HepG2 (cell line): ENCODE measurements around the gene TSPAN17. TPM values are rescaled to one million over a fixed set of nuclear protein-coding genes. Genes with fewer than 3 reads are reported as not detected.

Experiments used
- BHLHE40 ChIP-seq: IDR thresholded peaks from 2 replicates; pipeline ENCODE4 v1.6.1; 2011; ENCODE audit warnings: low read length, improper control_type of control experiment
- FOXK1 ChIP-seq: sonication (generic); formaldehyde crosslinking; IDR thresholded peaks from 2 replicates; pipeline ENCODE4 v1.4.0; 2020; ENCODE audit warnings: low read depth, missing genetic modification reagents, borderline replicate concordance
- JDP2 ChIP-seq: sonication (generic); formaldehyde crosslinking; IDR thresholded peaks from 2 replicates; pipeline ENCODE4 v1.8.1; 2022; ENCODE audit warnings: missing genetic modification reagents, borderline replicate concordance
- MYC ChIP-seq: sonication (generic); formaldehyde crosslinking; IDR thresholded peaks from 2 replicates; pipeline ENCODE4 v1.9.0; 2021; ENCODE audit warnings: missing genetic modification reagents, borderline replicate concordance
- NFKBIZ ChIP-seq: IDR thresholded peaks from 2 replicates; pipeline ENCODE4 v1.6.1; 2018; ENCODE audit warnings: missing genetic modification reagents, missing compliant biosample characterization
- ZFAT ChIP-seq: sonication (generic); formaldehyde crosslinking; conservative IDR thresholded peaks from 2 replicates; pipeline ENCODE4 v1.8.1; 2023; ENCODE audit warnings: missing genetic modification reagents, inconsistent platforms
- ZNF263 ChIP-seq: sonication (generic); formaldehyde crosslinking; IDR thresholded peaks from 2 replicates; pipeline ENCODE4 v1.4.0; 2020; ENCODE audit warnings: missing genetic modification reagents
- ZNF33A ChIP-seq: sonication (generic); formaldehyde crosslinking; IDR thresholded peaks from 2 replicates; pipeline ENCODE4 v1.5.1; 2020; ENCODE audit warnings: missing genetic modification reagents, mild to moderate bottlenecking, moderate library complexity, borderline replicate concordance
- ZNF34 ChIP-seq: sonication (generic); formaldehyde crosslinking; IDR thresholded peaks from 2 replicates; pipeline ENCODE4 v1.4.0; 2020; ENCODE audit warnings: mild to moderate bottlenecking, missing genetic modification reagents, borderline replicate concordance
- ZNF713 ChIP-seq: sonication (generic); formaldehyde crosslinking; IDR thresholded peaks from 2 replicates; pipeline ENCODE4 v1.4.0; 2020; ENCODE audit warnings: mild to moderate bottlenecking, missing genetic modification reagents
- polyA plus RNA-seq, 8 experiments: library from polyadenylated mRNA; depleted of rRNA in 3 of 8; stranded (reverse) in 7 of 8; unstranded in 1 of 8; fragments of >200 nt; fragmentation: Illumina TruSeq in 4 of 8; extraction: Trizol in 4 of 8; gene quantifications; 2 replicates each; pipeline versions ENCODE4 v1.2.1 to v1.2.3, GENCODE V29; 2011 to 2016; ENCODE audit warnings: low read depth in 4 of 8, missing spikeins in 1 of 8, mixed read lengths in 1 of 8; ENCODE audit not compliant: insufficient read depth in 1 of 8
- total RNA-seq, 5 experiments: library from RNA; depleted of rRNA; stranded (reverse); fragments of >200 nt; fragmentation: Illumina TruSeq; extraction: Trizol; gene quantifications; 2 replicates each; pipeline ENCODE4 v1.2.3, GENCODE V29; 2016; ENCODE audit warnings: low read depth in 1 of 5
- TF ChIP-seq, protein P1 (sequence below): sonication (generic); formaldehyde crosslinking; IDR thresholded peaks from 2 replicates; pipeline ENCODE4 v1.4.0; 2020; ENCODE audit warnings: mild to moderate bottlenecking, missing genetic modification reagents
- TF ChIP-seq, protein P2 (sequence below): sonication (generic); formaldehyde crosslinking; conservative IDR thresholded peaks from 2 replicates; pipeline ENCODE4 v1.4.0; 2020; ENCODE audit warnings: missing genetic modification reagents
- TF ChIP-seq, protein P3 (sequence below): sonication (generic); formaldehyde crosslinking; IDR thresholded peaks from 2 replicates; pipeline ENCODE4 v1.8.1; 2022; ENCODE audit warnings: mild to moderate bottlenecking, missing genetic modification reagents
- TF ChIP-seq, protein P4 (sequence below): sonication (generic); formaldehyde crosslinking; IDR thresholded peaks from 2 replicates; pipeline ENCODE4 v1.4.0; 2020; ENCODE audit warnings: missing genetic modification reagents
- TF ChIP-seq, protein P5 (sequence below): IDR thresholded peaks from 2 replicates; pipeline ENCODE4 v1.6.1; 2018; ENCODE audit warnings: missing genetic modification reagents

The TSPAN17 gene
- total and polyA plus RNA-seq, 2 of the 13 experiments (the other 11 are each of a cell fraction or from before 2014, with no cell fraction given): 11.5 to 15.0 TPM

DNA sequence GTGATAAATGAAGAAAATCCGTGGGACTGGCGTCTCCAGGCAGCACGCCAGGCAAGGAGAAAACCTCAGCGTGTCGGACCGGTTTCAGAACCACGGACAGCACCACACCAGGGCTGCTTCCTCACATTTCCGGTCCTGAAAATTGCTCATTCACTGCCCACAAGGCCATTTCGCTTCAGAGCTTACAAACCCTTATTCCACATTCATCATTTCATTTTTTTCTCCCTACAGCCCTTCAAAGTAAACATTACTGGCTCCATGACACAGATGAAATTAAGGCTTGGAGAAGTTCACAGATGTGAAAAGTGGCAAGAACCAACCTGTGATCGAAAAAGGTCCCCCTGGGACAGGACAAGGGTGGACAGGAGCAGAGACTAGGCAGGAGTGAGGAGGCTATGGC is 35.8 kb upstream of the TSPAN17 start (continued):
- TF ChIP-seq, protein P1, sequence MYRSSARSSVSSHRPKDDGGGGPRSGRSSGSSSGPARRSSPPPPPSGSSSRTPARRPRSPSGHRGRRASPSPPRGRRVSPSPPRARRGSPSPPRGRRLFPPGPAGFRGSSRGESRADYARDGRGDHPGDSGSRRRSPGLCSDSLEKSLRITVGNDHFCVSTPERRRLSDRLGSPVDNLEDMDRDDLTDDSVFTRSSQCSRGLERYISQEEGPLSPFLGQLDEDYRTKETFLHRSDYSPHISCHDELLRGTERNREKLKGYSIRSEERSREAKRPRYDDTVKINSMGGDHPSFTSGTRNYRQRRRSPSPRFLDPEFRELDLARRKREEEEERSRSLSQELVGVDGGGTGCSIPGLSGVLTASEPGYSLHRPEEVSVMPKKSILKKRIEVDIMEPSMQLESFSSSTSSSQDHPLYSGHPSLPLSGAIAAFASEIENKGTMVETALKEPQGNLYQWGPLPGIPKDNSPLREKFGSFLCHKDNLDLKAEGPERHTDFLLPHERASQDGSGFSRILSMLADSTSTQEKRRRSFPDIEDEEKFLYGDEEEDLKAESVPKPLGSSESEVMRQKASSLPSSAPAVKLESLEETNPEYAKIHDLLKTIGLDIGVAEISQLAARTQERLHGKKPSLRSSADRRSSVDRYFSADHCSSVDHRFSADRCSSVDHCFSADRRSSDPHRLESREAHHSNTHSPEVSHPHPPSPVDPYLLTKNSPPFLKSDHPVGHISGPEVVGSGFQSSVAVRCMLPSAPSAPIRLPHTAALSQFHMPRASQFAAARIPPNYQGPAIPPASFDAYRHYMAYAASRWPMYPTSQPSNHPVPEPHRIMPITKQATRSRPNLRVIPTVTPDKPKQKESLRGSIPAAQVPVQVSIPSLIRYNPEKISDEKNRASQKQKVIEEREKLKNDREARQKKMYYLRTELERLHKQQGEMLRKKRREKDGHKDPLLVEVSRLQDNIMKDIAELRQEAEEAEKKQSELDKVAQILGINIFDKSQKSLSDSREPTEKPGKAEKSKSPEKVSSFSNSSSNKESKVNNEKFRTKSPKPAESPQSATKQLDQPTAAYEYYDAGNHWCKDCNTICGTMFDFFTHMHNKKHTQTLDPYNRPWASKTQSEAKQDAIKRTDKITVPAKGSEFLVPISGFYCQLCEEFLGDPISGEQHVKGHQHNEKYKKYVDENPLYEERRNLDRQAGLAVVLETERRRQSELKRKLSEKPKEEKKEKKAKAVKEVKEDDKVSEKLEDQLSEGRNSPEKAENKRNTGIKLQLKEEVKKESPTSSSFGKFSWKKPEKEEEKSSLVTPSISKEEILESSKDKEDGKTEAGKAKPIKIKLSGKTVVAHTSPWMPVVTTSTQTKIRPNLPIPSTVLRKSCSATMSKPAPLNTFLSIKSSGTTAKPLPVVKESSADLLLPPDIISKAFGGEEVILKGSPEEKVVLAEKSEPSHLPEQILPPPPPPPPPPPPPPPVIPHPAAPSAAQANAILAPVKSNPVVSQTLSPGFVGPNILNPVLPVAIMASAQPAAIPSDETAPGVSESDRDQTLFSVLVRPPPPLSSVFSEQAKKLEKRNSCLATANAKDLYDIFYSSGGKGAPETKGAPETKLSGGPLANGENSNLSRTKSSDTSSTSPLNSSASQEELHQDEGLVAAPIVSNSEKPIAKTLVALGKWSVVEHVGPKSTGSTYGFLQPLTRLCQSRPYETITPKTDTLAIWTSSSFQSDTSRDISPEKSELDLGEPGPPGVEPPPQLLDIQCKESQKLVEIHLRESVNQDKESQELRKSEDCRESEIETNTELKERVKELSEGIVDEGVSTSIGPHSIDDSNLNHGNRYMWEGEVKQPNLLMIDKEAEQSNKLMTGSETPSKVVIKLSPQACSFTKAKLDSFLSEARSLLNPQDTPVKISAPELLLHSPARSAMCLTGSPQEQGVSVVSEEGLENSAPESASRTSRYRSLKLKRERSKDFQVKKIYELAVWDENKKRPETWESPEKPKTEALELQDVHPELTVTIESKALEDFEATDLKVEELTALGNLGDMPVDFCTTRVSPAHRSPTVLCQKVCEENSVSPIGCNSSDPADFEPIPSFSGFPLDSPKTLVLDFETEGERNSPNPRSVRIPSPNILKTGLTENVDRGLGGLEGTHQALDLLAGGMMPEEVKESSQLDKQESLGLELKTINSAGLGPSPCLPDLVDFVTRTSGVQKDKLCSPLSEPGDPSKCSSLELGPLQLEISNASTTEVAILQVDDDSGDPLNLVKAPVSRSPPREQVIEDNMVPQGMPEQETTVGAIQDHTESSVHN (CRISPR knock-in tag): no peak; the same call in 1 of the 2 replicates
- TF ChIP-seq, protein P2, sequence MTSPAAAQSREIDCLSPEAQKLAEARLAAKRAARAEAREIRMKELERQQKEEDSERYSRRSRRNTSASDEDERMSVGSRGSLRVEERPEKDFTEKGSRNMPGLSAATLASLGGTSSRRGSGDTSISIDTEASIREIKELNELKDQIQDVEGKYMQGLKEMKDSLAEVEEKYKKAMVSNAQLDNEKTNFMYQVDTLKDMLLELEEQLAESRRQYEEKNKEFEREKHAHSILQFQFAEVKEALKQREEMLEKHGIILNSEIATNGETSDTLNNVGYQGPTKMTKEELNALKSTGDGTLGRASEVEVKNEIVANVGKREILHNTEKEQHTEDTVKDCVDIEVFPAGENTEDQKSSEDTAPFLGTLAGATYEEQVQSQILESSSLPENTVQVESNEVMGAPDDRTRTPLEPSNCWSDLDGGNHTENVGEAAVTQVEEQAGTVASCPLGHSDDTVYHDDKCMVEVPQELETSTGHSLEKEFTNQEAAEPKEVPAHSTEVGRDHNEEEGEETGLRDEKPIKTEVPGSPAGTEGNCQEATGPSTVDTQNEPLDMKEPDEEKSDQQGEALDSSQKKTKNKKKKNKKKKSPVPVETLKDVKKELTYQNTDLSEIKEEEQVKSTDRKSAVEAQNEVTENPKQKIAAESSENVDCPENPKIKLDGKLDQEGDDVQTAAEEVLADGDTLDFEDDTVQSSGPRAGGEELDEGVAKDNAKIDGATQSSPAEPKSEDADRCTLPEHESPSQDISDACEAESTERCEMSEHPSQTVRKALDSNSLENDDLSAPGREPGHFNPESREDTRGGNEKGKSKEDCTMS (CRISPR knock-in tag): no peak; the same call in 1 of the 2 replicates
- no peak for TF ChIP-seq BHLHE40
- no peak for TF ChIP-seq ZFAT (CRISPR knock-in tag)
- TF ChIP-seq ZNF263 (CRISPR knock-in tag): no peak
- TF ChIP-seq MYC (CRISPR knock-in tag): no peak
- no peak for TF ChIP-seq ZNF33A (CRISPR knock-in tag)
- TF ChIP-seq, protein P3, sequence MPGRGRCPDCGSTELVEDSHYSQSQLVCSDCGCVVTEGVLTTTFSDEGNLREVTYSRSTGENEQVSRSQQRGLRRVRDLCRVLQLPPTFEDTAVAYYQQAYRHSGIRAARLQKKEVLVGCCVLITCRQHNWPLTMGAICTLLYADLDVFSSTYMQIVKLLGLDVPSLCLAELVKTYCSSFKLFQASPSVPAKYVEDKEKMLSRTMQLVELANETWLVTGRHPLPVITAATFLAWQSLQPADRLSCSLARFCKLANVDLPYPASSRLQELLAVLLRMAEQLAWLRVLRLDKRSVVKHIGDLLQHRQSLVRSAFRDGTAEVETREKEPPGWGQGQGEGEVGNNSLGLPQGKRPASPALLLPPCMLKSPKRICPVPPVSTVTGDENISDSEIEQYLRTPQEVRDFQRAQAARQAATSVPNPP (CRISPR knock-in tag): no peak
- no peak; the same call in 1 of the 2 replicates for TF ChIP-seq JDP2 (CRISPR knock-in tag)
- no peak for TF ChIP-seq ZNF713 (CRISPR knock-in tag)
- TF ChIP-seq FOXK1 (CRISPR knock-in tag): peak; percentile 67; the same call in 1 of the 2 replicates
- TF ChIP-seq, protein P4, sequence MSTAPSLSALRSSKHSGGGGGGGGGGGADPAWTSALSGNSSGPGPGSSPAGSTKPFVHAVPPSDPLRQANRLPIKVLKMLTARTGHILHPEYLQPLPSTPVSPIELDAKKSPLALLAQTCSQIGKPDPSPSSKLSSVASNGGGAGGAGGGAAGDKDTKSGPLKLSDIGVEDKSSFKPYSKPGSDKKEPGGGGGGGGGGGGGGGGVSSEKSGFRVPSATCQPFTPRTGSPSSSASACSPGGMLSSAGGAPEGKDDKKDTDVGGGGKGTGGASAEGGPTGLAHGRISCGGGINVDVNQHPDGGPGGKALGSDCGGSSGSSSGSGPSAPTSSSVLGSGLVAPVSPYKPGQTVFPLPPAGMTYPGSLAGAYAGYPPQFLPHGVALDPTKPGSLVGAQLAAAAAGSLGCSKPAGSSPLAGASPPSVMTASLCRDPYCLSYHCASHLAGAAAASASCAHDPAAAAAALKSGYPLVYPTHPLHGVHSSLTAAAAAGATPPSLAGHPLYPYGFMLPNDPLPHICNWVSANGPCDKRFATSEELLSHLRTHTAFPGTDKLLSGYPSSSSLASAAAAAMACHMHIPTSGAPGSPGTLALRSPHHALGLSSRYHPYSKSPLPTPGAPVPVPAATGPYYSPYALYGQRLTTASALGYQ: no peak
- 0 out of 2 replicates have a peak, but pooled peaks have one; percentile 56 for TF ChIP-seq NFKBIZ (CRISPR knock-in tag)
- TF ChIP-seq, protein P5, sequence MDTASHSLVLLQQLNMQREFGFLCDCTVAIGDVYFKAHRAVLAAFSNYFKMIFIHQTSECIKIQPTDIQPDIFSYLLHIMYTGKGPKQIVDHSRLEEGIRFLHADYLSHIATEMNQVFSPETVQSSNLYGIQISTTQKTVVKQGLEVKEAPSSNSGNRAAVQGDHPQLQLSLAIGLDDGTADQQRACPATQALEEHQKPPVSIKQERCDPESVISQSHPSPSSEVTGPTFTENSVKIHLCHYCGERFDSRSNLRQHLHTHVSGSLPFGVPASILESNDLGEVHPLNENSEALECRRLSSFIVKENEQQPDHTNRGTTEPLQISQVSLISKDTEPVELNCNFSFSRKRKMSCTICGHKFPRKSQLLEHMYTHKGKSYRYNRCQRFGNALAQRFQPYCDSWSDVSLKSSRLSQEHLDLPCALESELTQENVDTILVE (CRISPR knock-in tag): peak; percentile 74
- no peak for TF ChIP-seq ZNF34 (CRISPR knock-in tag)
